Testis (tissue), 3 donors: ENCODE results near the gene KIF1B. TPM values are rescaled to one million over a fixed set of nuclear protein-coding genes. Genes with fewer than 3 reads are reported as not detected.

ENCODE experiments used
- DNase-seq: peaks from one replicate; pipeline ENCODE4 v3.0.0-alpha.2; 2019
- H3K27ac ChIP-seq, 2 donors: fragments of 200-600 bp; sonication (generic); one replicate each; pipeline ENCODE4 v1.5.1; 2019
- H3K27me3 ChIP-seq: fragments of 200-600 bp; sonication (generic); one replicate; pipeline ENCODE4 v1.5.1; 2019
- H3K36me3 ChIP-seq: fragments of 200-600 bp; sonication (generic); one replicate; pipeline ENCODE4 v1.5.1; 2017; ENCODE audit warnings: low read depth; ENCODE audit errors: missing control alignments
- H3K4me1 ChIP-seq: fragments of 200-600 bp; sonication (generic); one replicate; pipeline ENCODE4 v1.5.1; 2019
- H3K4me3 ChIP-seq, 2 donors: fragments of 200-600 bp; sonication (generic); one replicate each; pipeline ENCODE4 v1.5.1; 2017 to 2019
- H3K9me3 ChIP-seq: fragments of 200-600 bp; sonication (generic); one replicate; pipeline ENCODE4 v1.5.1; 2017
- CTCF ChIP-seq, 3 experiments: fragments of 450-650 bp in 2 of 3; fragments of 200-600 bp in 1 of 3; sonication (generic) in 1 of 3; IDR thresholded peaks; one replicate each; pipeline ENCODE4 v1.5.1; 2016 to 2019; ENCODE audit warnings: antibody characterized with exemption in 3 of 3, mild to moderate bottlenecking in 2 of 3, moderate library complexity in 1 of 3
- POLR2A ChIP-seq: fragments of 450-650 bp; IDR thresholded peaks from one replicate; pipeline ENCODE4 v1.6.1; 2017; ENCODE audit warnings: antibody characterized with exemption, mild to moderate bottlenecking, moderate library complexity
- WGBS, 2 donors: methylation state at CpG; one replicate each; pipeline ENCODE4 v1.1.5; 2018; 5-methylcytosine and 5-hydroxymethylcytosine counted together
- intact Hi-C: fragments of 100-400 bp; cut with DNase I; formaldehyde crosslinking; loops from one replicate; pipeline ENCODE4 v1.15.1; 2023; ENCODE audit warnings: low total_unique reads
- polyA plus RNA-seq: library from polyadenylated mRNA; stranded (reverse); fragments of 350-450 nt; fragmentation: Illumina TruSeq; extraction: RNeasy Lipid Tissue Mini Kit (QIAGEN cat#74804); gene quantifications from one replicate; pipeline ENCODE4 v1.2.3, GENCODE V29; 2014; ENCODE audit warnings: low read depth, low replicate concordance; ENCODE audit not compliant: insufficient read depth
- total RNA-seq, 2 donors: library from RNA; depleted of rRNA; stranded (reverse); fragments of >200 nt; gene quantifications; one replicate each; pipeline ENCODE4 v1.2.3, GENCODE V29; 2016

Gene KIF1B
- total and polyA plus RNA-seq, 3 donors from 2014 or later, result 64.5 to 119 (median 71.2) TPM

GRCh38 chr1:10386761-10387676 lies 176.6 kb downstream of the KIF1B start:
- intact Hi-C loops, result no loop called here
- peaks cover 13% of the 10 kb centered on the region for H3K4me1 ChIP-seq
- no peak overlapping the region for H3K4me3 ChIP-seq
- DNase-seq, result no peak
- TF ChIP-seq CTCF (IDR thresholded peaks at IDR 0.05) (no peak), POLR2A (no peak)
- peak overlapping the region; percentile 6 to 71 for H3K27ac ChIP-seq
- WGBS, 2 donors, result 79 to 80% methylated on average over 11 to 12 of the region's 12 CpGs
- H3K36me3 ChIP-seq, result no peaks in the 10 kb centered on the region
- no peaks in the 10 kb centered on the region for H3K27me3 ChIP-seq
- H3K9me3 ChIP-seq, result no peaks in the 10 kb centered on the region

- intact Hi-C loops, result no loop called here
- Histone ChIP-seq H3K4me3 (no peak overlapping the region), H3K27ac (peak overlapping the region; percentile 6 to 71), H3K4me1 (peaks cover 13% of the 10 kb centered on the region), H3K27me3 (no peaks in the 10 kb centered on the region), H3K9me3 (no peaks in the 10 kb centered on the region), H3K36me3 (no peaks in the 10 kb centered on the region)
- peak; percentile 64 for DNase-seq
- 25 to 30% methylated on average over 3 of the region's 3 CpGs for WGBS, 2 donors
- no peak for TF ChIP-seq POLR2A
- no peak for TF ChIP-seq CTCF (IDR thresholded peaks at IDR 0.05)
These were observed 177.5 kb downstream of the KIF1B start for GRCh38 chr1:10387677-10388386.

GRCh38 chr1:10388387-10388715 lies 178.0 kb downstream of the KIF1B start:
- intact Hi-C loops, result no loop called here
- WGBS, 2 donors, result 51 to 54% methylated on average over 3 of the region's 3 CpGs
- no peak for TF ChIP-seq CTCF (IDR thresholded peaks at IDR 0.05)
- no peak for TF ChIP-seq POLR2A
- H3K4me3 ChIP-seq, result no peak overlapping the region
- DNase-seq, result no peak
- H3K9me3 ChIP-seq, result no peaks in the 10 kb centered on the region
- H3K27ac ChIP-seq, result peak overlapping the region in 1 of 2 donors; percentile 71
- no peaks in the 10 kb centered on the region for H3K27me3 ChIP-seq
- no peaks in the 10 kb centered on the region for H3K36me3 ChIP-seq
- H3K4me1 ChIP-seq, result peaks cover 13% of the 10 kb centered on the region

- no peak for DNase-seq
- Histone ChIP-seq H3K4me3 (no peak overlapping the region), H3K36me3 (no peaks in the 10 kb centered on the region), H3K27me3 (no peaks in the 10 kb centered on the region), H3K27ac (no peak overlapping the region), H3K4me1 (peaks cover 13% of the 10 kb centered on the region), H3K9me3 (no peaks in the 10 kb centered on the region)
- 81 to 90% methylated on average over 6 of the region's 6 CpGs for WGBS, 2 donors
- TF ChIP-seq CTCF (IDR thresholded peaks at IDR 0.05) (no peak), POLR2A (no peak)
- intact Hi-C loops, result no loop called here
These were observed 179.1 kb downstream of the KIF1B start for GRCh38 chr1:10389271-10389973.
